HCT116 (cell line): ENCODE data around the gene NUDT2. TPM values are rescaled to one million over a fixed set of nuclear protein-coding genes. Genes with fewer than 3 reads are reported as not detected.

ENCODE experiments used
- ATAC-seq: fragments of 200-7000 bp; cut with Tn5 transposase; 2 replicates; pipeline ENCODE4 v1.9.1; 2020; ENCODE audit warnings: mild to moderate bottlenecking, moderate library complexity
- BruUV-seq: library from RNA; stranded (reverse); fragments of 400-500 nt; replicated peaks from 2 replicates; lab custom pipeline; 2021; lab: Mats Ljungman, UMichigan
- CTCF ChIA-PET: fragments of 300-600 bp; sonication (Branson Sonifier 250); formaldehyde crosslinking; loops from one replicate; lab custom pipeline; 2021; ENCODE audit warnings: antibody characterized with exemption; lab: Charles Lee
- POLR2A ChIA-PET: fragments of 300-600, 350-600 bp; sonication (Branson Sonifier 250); formaldehyde crosslinking; loops from one replicate; lab custom pipeline; 2021; ENCODE audit warnings: antibody characterized with exemption; lab: Charles Lee
- RAD21 ChIA-PET, 2 experiments: fragments of 300-600 bp; sonication (Branson Sonifier 250); formaldehyde crosslinking; loops; one replicate each; lab custom pipeline; 2023; ENCODE audit warnings: low total read pairs in 2 of 2; ENCODE audit not compliant: uncharacterized antibody in 2 of 2, unreplicated experiment in 2 of 2, low non-redundant PET in 1 of 2; lab: Charles Lee
- DNase-seq: peaks from one replicate; pipeline ENCODE4 v3.0.0-alpha.2; 2010; ENCODE audit warnings: low read depth, low spot score
- H2AFZ ChIP-seq: fragments of 200-600 bp; shearing (Covaris generic), sonication (generic); 2 replicates; pipeline ENCODE4 v1.6.1; 2017; ENCODE audit warnings: low read depth, mixed run types, mixed read lengths, antibody characterized with exemption, low read length; ENCODE audit not compliant: poor library complexity, severe bottlenecking
- H3K27ac ChIP-seq: 2 replicates; pipeline ENCODE4 v1.5.1; 2012; ENCODE audit warnings: low read depth, low read length
- H3K27me3 ChIP-seq: fragments of 200-600 bp; sonication (generic); 2 replicates; pipeline ENCODE4 v1.6.1; 2016; ENCODE audit warnings: mixed run types, low read length, mixed read lengths; ENCODE audit not compliant: insufficient read depth
- H3K36me3 ChIP-seq, 2 experiments: fragments of 200-500 bp in 1 of 2; fragments of 200-600 bp in 1 of 2; sonication (Bioruptor generic) in 1 of 2; sonication (generic) in 1 of 2; 2 replicates each; pipeline versions ENCODE4 v1.5.1 to v1.6.1; 2014 to 2016; ENCODE audit warnings: low read length in 2 of 2, inconsistent platforms in 1 of 2, mixed read lengths in 1 of 2, mixed run types in 1 of 2; ENCODE audit not compliant: insufficient read depth in 2 of 2, control insufficient read depth in 1 of 2
- H3K4me1 ChIP-seq, 2 experiments: fragments of 200-600 bp in 1 of 2; sonication (generic) in 1 of 2; 2 replicates each; pipeline versions ENCODE4 v1.5.1 to v1.6.1; 2012 to 2017; ENCODE audit warnings: low read length in 2 of 2, inconsistent platforms in 1 of 2, mild to moderate bottlenecking in 1 of 2, mixed read lengths in 1 of 2, mixed run types in 1 of 2, moderate library complexity in 1 of 2; ENCODE audit not compliant: insufficient read depth in 2 of 2, control insufficient read depth in 1 of 2
- H3K4me2 ChIP-seq: fragments of 200-600 bp; sonication (generic); 2 replicates; pipeline ENCODE4 v1.6.1; 2017; ENCODE audit warnings: mixed run types, low read length, mixed read lengths
- H3K4me3 ChIP-seq, 2 experiments: fragments of 200-600 bp in 1 of 2; sonication (generic) in 1 of 2; replicated peaks in 1 of 2; 2 replicates each; pipeline ENCODE4 v1.5.1; 2011 to 2016; ENCODE audit warnings: low read length in 2 of 2, control low read depth in 1 of 2, low read depth in 1 of 2, mild to moderate bottlenecking in 1 of 2, mixed read lengths in 1 of 2, mixed run types in 1 of 2
- H3K79me2 ChIP-seq: fragments of 200-600 bp; sonication (generic); 2 replicates; pipeline ENCODE4 v1.6.1; 2017; ENCODE audit warnings: mild to moderate bottlenecking, mixed run types, low read length, moderate library complexity, mixed read lengths; ENCODE audit not compliant: insufficient read depth
- H3K9ac ChIP-seq: fragments of 200-600 bp; sonication (generic); 2 replicates; pipeline ENCODE4 v1.6.1; 2016; ENCODE audit warnings: low read length, mixed read lengths
- H3K9me2 ChIP-seq: fragments of 200-600 bp; sonication (generic), shearing (Covaris generic); 2 replicates; pipeline ENCODE4 v1.6.1; 2017; ENCODE audit warnings: mixed run types, mild to moderate bottlenecking, moderate library complexity; ENCODE audit not compliant: insufficient read depth
- H3K9me3 ChIP-seq, 2 experiments: fragments of 200-500 bp in 1 of 2; fragments of 200-600 bp in 1 of 2; sonication (Bioruptor generic) in 1 of 2; sonication (generic) in 1 of 2; 2 replicates each; pipeline ENCODE4 v1.6.1; 2014 to 2017; ENCODE audit warnings: low read length in 2 of 2, mixed read lengths in 2 of 2, inconsistent platforms in 1 of 2, low read depth in 1 of 2, mild to moderate bottlenecking in 1 of 2, mixed run types in 1 of 2, moderate library complexity in 1 of 2; ENCODE audit not compliant: control insufficient read depth in 1 of 2, insufficient read depth in 1 of 2
- H4K20me1 ChIP-seq: fragments of 200-600 bp; sonication (generic), shearing (Covaris generic); 2 replicates; pipeline ENCODE4 v1.6.1; 2017; ENCODE audit warnings: mixed run types, mild to moderate bottlenecking, moderate library complexity; ENCODE audit not compliant: insufficient read depth
- ATF3 ChIP-seq: IDR thresholded peaks from 2 replicates; pipeline ENCODE4 v1.6.1; 2012
- CEBPB ChIP-seq: IDR thresholded peaks from 2 replicates; pipeline ENCODE4 v1.6.1; 2012; ENCODE audit warnings: low read depth
- EGR1 ChIP-seq: IDR thresholded peaks from 2 replicates; pipeline ENCODE4 v1.6.1; 2012; ENCODE audit warnings: low read depth
- EZH2 ChIP-seq: fragments of 200-600 bp; sonication (generic); IDR thresholded peaks from 2 replicates; pipeline ENCODE4 v1.6.1; 2017; ENCODE audit warnings: antibody characterized with exemption, mixed run types
- JUND ChIP-seq: IDR thresholded peaks from 2 replicates; pipeline ENCODE4 v1.6.1; 2012
- MAX ChIP-seq: IDR thresholded peaks from 2 replicates; pipeline ENCODE4 v1.6.1; 2012
- POLR2A ChIP-seq: IDR thresholded peaks from 2 replicates; pipeline ENCODE4 v1.7.0; 2011; ENCODE audit warnings: borderline replicate concordance; ENCODE audit not compliant: insufficient read depth, insufficient read length; ENCODE audit errors: extremely low read depth
- SIN3A ChIP-seq: IDR thresholded peaks from 2 replicates; pipeline ENCODE4 v1.6.1; 2012; ENCODE audit warnings: low read depth
- SP1 ChIP-seq: IDR thresholded peaks from 2 replicates; pipeline ENCODE4 v1.6.1; 2012; ENCODE audit warnings: low read depth
- TCF7L2 ChIP-seq: IDR thresholded peaks from 2 replicates; pipeline ENCODE4 v1.7.0; 2011; ENCODE audit warnings: borderline replicate concordance, inconsistent platforms; ENCODE audit not compliant: insufficient read depth, insufficient read length; ENCODE audit errors: extremely low read depth
- YY1 ChIP-seq: IDR thresholded peaks from 2 replicates; pipeline ENCODE4 v1.6.1; 2011; ENCODE audit warnings: low read length, low read depth, moderate library complexity, mild to moderate bottlenecking; ENCODE audit not compliant: insufficient replicate concordance; ENCODE audit errors: extremely low read depth
- ZBTB33 ChIP-seq: IDR thresholded peaks from 2 replicates; pipeline ENCODE4 v1.6.1; 2011; ENCODE audit warnings: mild to moderate bottlenecking, low read length, moderate library complexity; ENCODE audit not compliant: insufficient replicate concordance; ENCODE audit errors: extremely low read depth
- ZNF274 ChIP-seq: fragments of 200-500 bp; sonication (Bioruptor generic); IDR thresholded peaks from 2 replicates; pipeline ENCODE4 v1.6.1; 2014; ENCODE audit warnings: mild to moderate bottlenecking, low read depth, low read length, inconsistent platforms
- intact Hi-C: fragments of 100-400 bp; cut with micrococcal nuclease; formaldehyde crosslinking; loops from 2 replicates; pipeline ENCODE4 v1.10.0; 2022
- total RNA-seq: library from RNA; stranded (reverse); gene quantifications from one replicate; pipeline ENCODE4 v1.2.1, GENCODE V29; 2021; ENCODE audit not compliant: unreplicated experiment

The NUDT2 gene
- total RNA-seq, 1 experiment from 2014 or later: 39.3 TPM

DNA sequence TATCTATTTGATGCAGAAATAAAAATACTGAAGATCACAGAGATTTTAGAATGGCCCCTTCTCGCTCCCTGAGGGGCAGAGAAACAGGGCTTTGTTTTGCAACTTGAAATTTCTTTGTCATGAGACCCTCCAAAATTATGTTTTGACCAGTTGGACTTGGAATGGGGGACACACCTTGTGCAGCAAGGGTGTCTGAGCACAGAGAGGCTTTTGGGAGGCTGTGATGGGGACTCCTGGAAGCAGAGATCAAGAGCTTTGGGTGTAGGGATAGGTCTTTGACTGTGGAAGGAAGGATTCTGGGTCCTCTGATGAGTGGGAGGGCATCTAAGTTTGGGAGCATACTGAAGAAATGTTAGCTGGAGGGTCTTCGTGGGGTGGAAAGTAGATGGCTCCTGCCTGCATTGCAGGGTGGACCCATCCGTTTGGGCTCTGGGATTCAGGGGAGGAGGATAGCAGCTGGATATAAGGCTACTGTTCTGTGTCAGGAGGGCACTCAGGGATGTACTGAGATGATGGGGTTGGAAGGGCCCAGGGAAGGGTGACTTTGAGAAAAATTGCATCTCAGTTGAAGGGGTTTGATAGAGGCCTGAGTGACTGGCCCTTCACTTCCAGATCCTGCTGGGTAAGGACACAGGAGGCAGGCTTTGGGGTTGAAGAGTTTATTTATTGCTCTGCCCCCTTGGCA lies 49.1 kb downstream of the NUDT2 start:
- Histone ChIP-seq H3K4me1 (peaks cover 31 to 50% of the 10 kb centered on the region in 2 experiments), H3K79me2 (no peaks in the 10 kb centered on the region), H3K4me3 (no peak overlapping the region), H3K27ac (no peak overlapping the region), H2AFZ (no peak overlapping the region), H3K9ac (no peak overlapping the region), H3K27me3 (no peaks in the 10 kb centered on the region), H3K9me2 (no peaks in the 10 kb centered on the region), H3K36me3 (no peaks in the 10 kb centered on the region), H3K4me2 (no peak overlapping the region; the same call in 1 of the 2 replicates), H4K20me1 (no peaks in the 10 kb centered on the region), H3K9me3 (no peaks in the 10 kb centered on the region)
- ATAC-seq (no peak), DNase-seq (no peak)
- BruUV-seq: no TSS peak
- intact Hi-C loops: loop anchor here (1.0 to 5.0 kb wide), 4 partner anchors 46 to 251 kb away; partner anchors contain the start of genes DCAF12 and UBAP1
- ChIA-PET POLR2A (no interaction called here), CTCF (interaction anchor here (0.6 to 6.7 kb wide), 12 partner anchors 9 to 754 kb away, joined by 3 to 54 read pairs (median 3); no protein-coding TSS in a partner anchor), RAD21 (no interaction called here)
- TF ChIP-seq YY1 (no peak), JUND (no peak), SIN3A (no peak), ATF3 (no peak), ZNF274 (no peak), MAX (no peak), ZBTB33 (no peak), SP1 (no peak), TCF7L2 (no peak), EZH2 (no peak), POLR2A (no peak), EGR1 (no peak), CEBPB (no peak)
